NT2/D1 (cell line): ENCODE measurements around the gene PARVG.

ENCODE experiments used
- SUZ12 ChIP-seq: IDR thresholded peaks from 2 replicates; pipeline ENCODE4 v1.6.1; 2011; ENCODE audit not compliant: insufficient read length, insufficient read depth; ENCODE audit errors: extremely low read depth
- YY1 ChIP-seq: IDR thresholded peaks from 2 replicates; pipeline ENCODE4 v1.6.1; 2011; ENCODE audit not compliant: insufficient read length, insufficient read depth

DNA sequence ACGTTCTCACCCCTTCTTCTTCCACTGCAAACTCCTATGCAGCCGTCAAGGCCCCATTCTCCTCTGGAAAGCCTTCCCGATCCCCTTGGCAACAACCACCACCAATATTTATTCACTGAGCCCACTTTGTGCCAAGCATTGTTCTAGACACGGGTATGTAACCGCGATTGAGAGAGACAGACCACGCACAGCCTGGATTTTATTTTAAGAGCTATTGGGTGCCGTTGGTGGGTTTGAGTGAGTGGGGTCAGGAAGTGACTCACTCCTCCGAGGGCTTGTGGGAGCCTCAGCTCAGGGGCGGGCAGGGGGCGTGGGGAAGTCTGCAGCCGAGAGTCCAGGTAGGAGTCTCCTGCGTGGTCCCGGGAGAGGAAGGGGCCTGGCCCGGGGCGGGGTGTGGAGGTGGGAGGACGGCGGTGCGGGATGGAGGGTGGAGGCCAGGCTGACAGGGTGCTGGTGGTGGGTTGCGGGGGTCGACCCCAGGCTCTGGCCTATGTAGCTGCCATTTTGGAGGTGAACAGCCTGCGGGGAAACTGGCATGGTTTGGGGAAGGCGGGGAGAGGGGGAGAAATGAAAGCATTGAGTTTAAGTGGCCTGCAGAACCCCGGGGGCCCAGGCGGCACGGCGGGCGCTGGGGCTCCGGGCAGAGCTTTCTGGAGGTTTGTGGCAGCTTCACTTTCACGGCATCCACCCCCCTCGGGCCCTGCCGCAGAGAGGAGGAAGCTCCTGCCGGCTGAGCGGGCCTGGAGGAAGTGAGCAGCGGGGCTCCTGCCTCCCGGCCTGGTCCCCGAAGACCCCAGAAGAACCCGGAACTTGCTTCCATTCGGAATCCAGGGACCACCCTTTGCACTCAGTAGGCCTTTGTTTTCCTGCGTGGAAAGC is 547 bp downstream of the PARVG start:
- TF ChIP-seq SUZ12, result no peak
- no peak for TF ChIP-seq YY1
